Progenitor cell of endocrine pancreas (in vitro differentiated cells): ENCODE data around the gene USF3. TPM values are rescaled to one million over a fixed set of nuclear protein-coding genes. Genes with fewer than 3 reads are reported as not detected.

ENCODE experiments used
- DNase-seq: peaks from one replicate; pipeline ENCODE4 v3.0.0; 2021; ENCODE audit warnings: low spot score; ENCODE audit not compliant: unreplicated experiment
- H3K27ac Mint-ChIP-seq: 2 replicates; pipeline ENCODE4 v1.8.0; 2021; ENCODE audit warnings: mild to moderate bottlenecking, moderate library complexity, mixed read lengths
- H3K27me3 Mint-ChIP-seq: 2 replicates; pipeline ENCODE4 v1.8.0; 2021; ENCODE audit warnings: mixed read lengths
- H3K36me3 Mint-ChIP-seq: 2 replicates; pipeline ENCODE4 v1.8.0; 2022; ENCODE audit warnings: mixed read lengths; ENCODE audit not compliant: insufficient read depth
- H3K4me1 Mint-ChIP-seq: 2 replicates; pipeline ENCODE4 v1.8.0; 2021; ENCODE audit warnings: low read depth, mixed read lengths
- H3K4me3 Mint-ChIP-seq: 2 replicates; pipeline ENCODE4 v1.8.0; 2021; ENCODE audit warnings: low read depth, mild to moderate bottlenecking, moderate library complexity, mixed read lengths
- H3K9me3 Mint-ChIP-seq: 2 replicates; pipeline ENCODE4 v1.8.0; 2021; ENCODE audit warnings: low read depth, mixed read lengths
- CTCF ChIP-seq: fragments of 200-600 bp; sonication (generic); IDR thresholded peaks from one replicate; pipeline ENCODE4 v1.5.0; 2021; ENCODE audit warnings: antibody characterized with exemption, mild to moderate bottlenecking; ENCODE audit not compliant: unreplicated experiment
- total RNA-seq: library from RNA; stranded (reverse); gene quantifications from 2 replicates; pipeline ENCODE4 v1.2.1, GENCODE V29; 2021

USF3 gene
- total RNA-seq, 1 donor from 2014 or later: 22.3 TPM

GRCh38 chr3:113698956-113699355, 2.5 kb upstream of the USF3 start:
- H3K4me1 Mint-ChIP-seq: peaks cover 14% of the 10 kb centered on the region
- peak overlapping the region; percentile 76 for H3K4me3 Mint-ChIP-seq
- H3K36me3 Mint-ChIP-seq: no peaks in the 10 kb centered on the region
- H3K27ac Mint-ChIP-seq: peak overlapping the region; percentile 86
- TF ChIP-seq CTCF: no peak
- no peak for DNase-seq
- H3K27me3 Mint-ChIP-seq: no peaks in the 10 kb centered on the region
- no peaks in the 10 kb centered on the region for H3K9me3 Mint-ChIP-seq

- DNase-seq: no peak
- Mint-ChIP-seq H3K36me3 (no peaks in the 10 kb centered on the region), H3K27me3 (no peaks in the 10 kb centered on the region), H3K4me1 (peaks cover 18% of the 10 kb centered on the region), H3K27ac (peak overlapping the region; percentile 86), H3K9me3 (no peaks in the 10 kb centered on the region), H3K4me3 (no peak overlapping the region)
- TF ChIP-seq CTCF: no peak
Observed at GRCh38 chr3:113698213-113698742, 1.8 kb upstream of the USF3 start.

GRCh38 chr3:113697500-113698090, 1.2 kb upstream of the USF3 start:
- Mint-ChIP-seq H3K4me3 (no peak overlapping the region), H3K9me3 (no peaks in the 10 kb centered on the region), H3K36me3 (no peaks in the 10 kb centered on the region), H3K27me3 (no peaks in the 10 kb centered on the region), H3K4me1 (peaks cover 18% of the 10 kb centered on the region), H3K27ac (no peak overlapping the region)
- no peak for DNase-seq
- TF ChIP-seq CTCF: no peak

- Mint-ChIP-seq H3K9me3 (no peaks in the 10 kb centered on the region), H3K4me3 (no peak overlapping the region), H3K27ac (no peak overlapping the region), H3K4me1 (peaks cover 18% of the 10 kb centered on the region), H3K27me3 (no peaks in the 10 kb centered on the region), H3K36me3 (no peaks in the 10 kb centered on the region)
- TF ChIP-seq CTCF: no peak
- DNase-seq: peak; percentile 99
Observed at GRCh38 chr3:113696658-113697499, 437 bp upstream of the USF3 start.

GRCh38 chr3:113695431-113695785, 1.0 kb downstream of the USF3 start:
- Mint-ChIP-seq H3K27me3 (no peaks in the 10 kb centered on the region), H3K27ac (peak overlapping the region; percentile 98), H3K4me3 (peak overlapping the region; percentile 98), H3K9me3 (no peaks in the 10 kb centered on the region), H3K4me1 (peaks cover 18% of the 10 kb centered on the region), H3K36me3 (peaks cover 2% of the 10 kb centered on the region)
- TF ChIP-seq CTCF: no peak
- no peak for DNase-seq
